Fibroblast of skin of abdomen (primary cell): ENCODE data around the gene RTBDN.
"Not testable (repeated sequence)": the region's sequence is repeated elsewhere in the genome, so short reads cannot be mapped to it uniquely, and the experiment has no call there.

ENCODE experiments used
- DNase-seq: peaks from one replicate; pipeline ENCODE4 v3.0.0-alpha.2; 2013

RTBDN gene

GRCh38 chr19:12856653-12857052 is 22.3 kb upstream of the RTBDN start:
- no peak for DNase-seq

- DNase-seq = peak; percentile 70
Measured at GRCh38 chr19:12847159-12848139, 13.1 kb upstream of the RTBDN start.

DNA sequence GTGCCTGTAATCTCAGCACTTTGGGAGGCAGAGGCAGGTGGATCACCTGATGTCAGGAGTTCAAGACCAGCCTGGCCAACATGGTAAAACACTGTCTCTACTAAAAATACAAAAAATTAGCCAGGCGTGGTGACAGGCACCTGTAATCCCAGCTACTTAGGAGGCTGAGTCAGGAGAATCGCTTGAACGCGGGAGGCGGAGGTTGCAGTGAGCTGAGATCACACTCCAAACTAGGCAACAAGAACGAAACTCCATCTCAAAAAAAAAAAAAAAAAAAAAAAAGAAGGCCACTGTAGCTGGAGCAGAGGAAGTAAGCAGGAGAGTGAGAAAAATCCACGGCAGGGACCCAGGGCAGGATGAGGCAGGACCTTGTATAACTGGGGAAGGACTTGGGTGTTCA is 12.2 kb upstream of the RTBDN start:
- not testable (repeated sequence) for DNase-seq

- no peak for DNase-seq
Measured at GRCh38 chr19:12843999-12844732, 9.8 kb upstream of the RTBDN start.

- no peak for DNase-seq
Measured at GRCh38 chr19:12843328-12843727, 8.9 kb upstream of the RTBDN start.

DNA sequence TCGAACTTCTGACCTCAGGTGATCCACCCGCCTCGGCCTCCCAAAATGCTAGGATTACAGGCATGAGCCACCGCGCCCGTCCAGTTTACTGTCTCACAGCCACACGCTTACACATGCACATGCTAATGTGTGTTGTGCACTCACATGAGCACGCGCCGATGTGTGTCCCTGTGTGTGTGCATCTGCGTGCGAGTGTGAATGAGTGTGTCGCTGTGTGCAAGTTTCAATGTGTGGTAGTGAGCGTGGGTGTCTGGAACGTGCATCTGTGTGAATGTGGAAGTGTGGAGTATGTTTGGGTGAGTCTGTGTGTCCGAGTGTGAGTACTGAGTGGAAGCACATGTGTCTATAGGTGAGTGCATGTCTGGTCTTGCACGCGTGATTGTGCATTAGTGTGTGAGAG is 8.1 kb upstream of the RTBDN start:
- no peak for DNase-seq

DNA sequence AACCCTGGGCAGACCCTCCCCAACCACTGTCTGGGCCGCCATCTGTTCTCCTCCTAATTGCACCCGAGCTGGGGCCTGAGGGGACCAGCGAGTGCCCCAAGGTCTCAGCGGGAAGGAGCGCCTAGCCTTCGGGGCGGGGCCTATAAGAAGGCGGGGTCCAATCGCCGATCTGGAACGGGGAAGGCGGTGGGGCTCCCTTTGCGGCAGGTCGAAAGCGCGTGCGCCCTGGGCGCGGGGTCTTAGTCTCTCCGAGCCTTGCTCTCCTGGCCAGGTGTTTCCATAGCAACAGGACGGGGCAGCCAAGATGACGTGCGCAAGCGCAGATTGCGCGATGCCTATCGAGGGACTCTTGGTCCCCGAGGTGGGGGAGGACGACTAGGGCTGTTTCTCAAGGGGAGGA is 6.7 kb upstream of the RTBDN start:
- DNase-seq = peak; percentile 23

DNA sequence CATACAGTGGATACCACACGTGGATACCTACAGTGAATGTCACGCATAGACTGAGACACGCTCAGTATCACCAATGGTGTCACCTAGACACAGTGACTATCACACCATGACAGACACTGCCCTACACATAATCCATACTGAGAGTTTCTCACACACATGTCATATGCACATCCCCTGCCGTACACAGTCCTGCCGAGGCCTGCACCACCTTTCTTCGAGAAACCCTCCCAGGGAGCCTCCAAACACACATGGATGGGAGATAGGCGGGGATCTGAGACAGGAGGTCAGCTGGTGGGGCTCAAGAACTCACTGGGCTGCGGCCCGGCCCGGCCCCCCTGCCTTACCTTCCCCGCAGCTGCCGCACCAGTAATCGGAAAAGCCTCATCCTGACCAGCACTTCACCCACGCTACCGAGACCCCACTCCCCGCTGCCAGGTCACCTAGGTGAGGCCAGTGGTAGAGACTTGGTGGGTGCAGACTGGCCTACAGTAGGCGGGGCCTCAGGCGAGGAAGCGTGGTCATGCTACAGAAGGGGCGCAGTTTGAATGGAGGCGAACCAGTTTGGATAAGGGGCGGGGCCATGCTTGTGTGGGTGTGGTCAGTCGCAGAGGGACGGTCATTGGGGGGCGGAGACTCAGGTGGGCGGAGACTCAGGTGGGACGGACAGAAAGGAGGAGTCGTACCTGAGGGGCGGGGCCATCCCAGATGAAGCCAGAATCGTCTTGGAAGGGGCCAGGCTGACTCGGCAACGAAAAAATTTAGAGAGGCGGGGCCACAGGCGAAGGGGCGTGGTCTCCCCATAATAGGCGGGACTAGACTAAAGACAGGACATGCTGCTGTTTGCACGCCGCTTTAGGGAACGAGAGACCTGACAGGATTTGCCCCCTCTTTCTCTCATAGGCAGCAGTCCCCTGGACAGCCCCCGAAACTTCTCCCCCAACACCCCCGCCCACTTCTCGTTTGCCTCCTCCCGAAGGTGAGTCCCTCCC is 6.0 kb upstream of the RTBDN start:
- DNase-seq = peak; percentile 49

DNA sequence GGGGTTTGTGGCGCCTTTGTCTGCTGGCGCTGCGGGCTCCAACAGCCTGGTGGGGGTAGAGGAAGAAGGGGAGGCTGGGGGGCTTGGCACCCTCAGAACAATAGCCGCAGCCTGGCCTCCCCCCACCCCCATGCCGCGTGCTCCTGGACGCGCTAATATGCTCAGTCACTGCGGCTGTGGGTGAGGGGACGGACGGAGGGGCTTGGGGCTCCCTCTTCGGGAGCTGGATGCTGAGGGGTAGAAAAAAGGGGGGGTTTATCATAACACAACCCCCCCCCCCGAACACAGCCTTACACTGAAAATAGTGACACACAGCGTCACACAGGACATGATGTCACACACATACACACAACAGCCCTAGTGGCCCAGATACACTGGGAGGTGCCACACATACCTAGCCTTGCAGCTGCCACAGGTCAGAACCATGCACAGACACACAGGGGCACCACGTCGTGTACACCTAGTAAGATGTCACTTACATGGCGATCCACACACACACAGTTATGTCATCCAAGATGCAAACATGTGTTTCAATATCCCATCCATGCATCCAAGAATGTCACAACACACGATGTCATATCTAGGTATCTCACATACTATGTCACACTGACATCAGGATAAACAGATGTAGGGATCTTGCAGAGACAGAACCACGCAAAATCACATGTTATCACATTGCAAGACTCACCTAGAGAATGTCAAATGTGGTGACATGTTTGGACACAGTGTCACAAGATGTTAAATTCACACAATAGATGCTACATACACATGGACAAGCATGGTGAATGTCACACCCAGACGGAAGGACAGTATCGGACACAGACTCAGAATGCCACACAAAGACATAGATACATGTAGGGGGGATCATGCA is 4.7 kb upstream of the RTBDN start:
- DNase-seq = no peak

DNA sequence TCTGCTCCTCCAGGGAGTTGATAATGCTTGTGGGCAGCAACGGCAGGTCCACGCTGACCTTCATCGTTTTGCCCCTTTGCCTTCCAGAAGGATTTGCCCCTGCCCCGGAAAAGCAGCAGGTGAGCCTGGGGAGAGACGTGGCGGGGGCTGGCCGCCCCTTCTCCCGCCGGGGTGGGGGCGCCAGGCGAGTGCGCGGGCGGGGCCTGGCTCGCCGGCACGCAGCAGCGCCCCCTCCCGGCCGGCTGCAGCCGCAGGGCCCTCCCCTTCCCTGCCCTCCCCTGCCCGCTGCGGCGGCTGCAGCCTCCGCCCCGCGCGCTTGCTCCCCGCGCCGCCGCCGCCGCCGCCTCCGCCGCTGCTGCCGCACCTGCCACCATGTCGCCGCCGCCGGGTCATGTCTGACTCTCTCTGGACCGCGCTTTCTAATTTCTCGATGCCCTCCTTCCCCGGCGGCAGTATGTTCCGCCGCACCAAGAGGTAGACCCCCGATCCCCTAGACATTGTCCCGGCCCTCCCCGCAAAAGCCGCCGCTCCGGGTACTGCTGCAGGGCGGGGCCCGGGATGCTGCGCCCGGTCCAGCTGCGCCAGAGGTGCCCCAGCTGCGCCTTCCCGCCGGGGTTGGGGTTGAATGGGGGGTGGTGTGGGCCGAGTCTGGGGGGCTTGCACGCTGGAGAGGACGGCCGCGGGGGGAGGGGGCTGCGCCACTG is 4.0 kb upstream of the RTBDN start, which contains the start of gene MAST1:
Gene MAST1 (plus strand): TSS at position 334 of the 704 bp plus-strand sequence. CDS start 58 bp downstream, at position 392.
- no peak for DNase-seq

DNA sequence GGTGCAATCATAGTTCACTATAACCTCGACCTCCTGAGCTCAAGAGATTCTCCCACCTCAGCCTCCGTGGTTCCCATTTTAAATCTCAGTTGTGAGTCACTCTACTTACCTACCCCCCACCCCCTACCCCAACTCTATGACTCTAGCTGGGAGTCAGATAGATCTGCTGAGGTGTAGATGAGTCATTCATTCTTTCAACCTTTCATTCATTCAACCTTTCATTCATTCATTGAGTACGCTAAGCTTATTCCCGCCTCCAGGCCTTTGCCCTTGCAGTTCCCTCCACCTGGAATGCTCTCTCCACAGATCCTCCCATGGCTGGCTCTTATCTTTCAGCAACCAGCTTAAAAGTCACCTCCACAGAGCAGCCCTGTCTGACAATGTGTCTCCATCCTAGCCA is 2.8 kb upstream of the RTBDN start:
- no peak for DNase-seq

GRCh38 chr19:12836529-12836863 is 2.1 kb upstream of the RTBDN start:
- no peak for DNase-seq

GRCh38 chr19:12834976-12835757 is 788 bp upstream of the RTBDN start:
- no peak for DNase-seq

- no peak for DNase-seq
Measured at GRCh38 chr19:12833738-12834565, 427 bp downstream of the RTBDN start.

DNA sequence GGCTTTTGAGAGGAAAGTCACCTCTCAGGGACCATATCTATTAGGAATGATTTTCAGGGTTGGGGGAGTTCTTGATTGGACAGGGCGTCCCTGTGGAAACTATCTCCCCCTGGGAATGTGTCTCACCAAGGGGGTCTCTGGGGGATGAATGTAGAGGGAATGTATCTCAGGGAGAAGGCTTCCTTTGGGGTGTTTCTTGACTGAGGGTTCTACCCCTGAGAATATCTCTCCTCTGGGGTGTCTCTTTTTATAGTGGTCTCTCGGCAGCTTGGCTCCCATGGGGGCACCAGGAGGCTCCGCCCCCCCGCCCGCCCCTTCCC is 1.0 kb downstream of the RTBDN start:
- DNase-seq = no peak

GRCh38 chr19:12828494-12828893 is 5.9 kb downstream of the RTBDN start:
- DNase-seq = no peak

DNA sequence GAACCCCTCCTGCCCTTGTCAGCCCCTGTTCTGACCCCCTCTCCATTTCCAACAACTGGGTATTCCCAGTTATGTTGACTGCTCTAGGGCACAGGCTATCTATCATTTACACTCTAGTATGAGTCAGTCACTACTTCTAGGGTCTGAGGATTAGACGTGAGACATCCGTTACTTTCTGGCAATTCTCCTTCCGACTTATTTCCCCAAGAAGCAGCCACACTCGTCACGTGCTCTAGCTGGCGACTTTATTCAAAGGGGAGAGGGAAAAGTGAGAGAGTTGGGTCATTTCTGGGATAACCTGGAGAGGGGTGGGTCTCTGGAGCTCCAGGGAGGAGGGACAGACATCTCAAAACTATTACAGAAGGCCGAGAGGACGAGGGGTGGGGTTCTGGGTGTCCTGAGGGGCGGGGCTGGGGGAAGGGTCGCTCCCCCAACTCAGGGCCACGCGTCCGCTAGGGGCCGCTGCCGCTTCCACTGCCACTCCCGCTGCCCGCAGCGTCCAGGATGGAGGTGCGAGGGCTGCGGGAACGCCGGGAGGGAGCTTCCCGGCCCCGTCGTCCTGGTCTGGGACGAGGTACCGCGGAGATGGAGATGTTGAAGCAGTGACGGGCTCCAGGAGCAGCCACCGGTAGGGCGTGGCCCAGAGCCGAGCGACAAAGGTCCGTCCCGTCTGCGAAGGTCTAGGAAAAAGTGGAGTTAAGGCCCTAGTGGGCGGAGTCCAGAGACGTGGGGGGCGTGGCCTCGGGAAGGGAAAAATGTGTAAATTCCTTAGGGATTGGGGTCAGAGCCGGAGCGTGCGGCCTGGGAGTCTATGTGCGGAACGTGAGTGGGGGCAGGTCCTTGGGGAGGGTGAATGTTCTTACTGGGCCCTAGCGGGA is 8.9 kb downstream of the RTBDN start:
- DNase-seq = no peak

DNA sequence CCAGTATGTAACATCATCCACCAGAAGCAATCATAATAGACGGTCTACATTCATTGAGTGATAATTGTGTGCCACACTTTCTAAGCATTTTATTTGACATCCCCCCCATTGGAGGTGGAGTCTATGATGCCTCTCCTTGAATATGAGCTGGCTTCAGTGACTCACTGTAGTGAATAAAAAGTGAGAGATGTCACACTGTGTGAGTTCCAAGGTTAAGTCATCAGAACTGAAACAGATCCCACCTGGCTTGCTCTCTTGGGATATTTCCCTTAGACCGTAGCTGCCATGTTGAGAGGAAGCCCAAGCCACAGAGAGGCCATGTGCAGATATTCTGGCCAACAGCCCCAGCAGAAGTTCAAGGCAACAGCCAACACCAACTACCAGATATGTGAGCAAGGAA is 12.6 kb downstream of the RTBDN start:
- no peak for DNase-seq
